DMS114 treated with DMSO at 0.1 percent for 48 hours (cell line): Measurements from ENCODE around the gene HADHB.
A peak's percentile ranks its signal among the peaks of the same experiment; 100 is the strongest.
"Not testable (repeated sequence)": the region's sequence is repeated elsewhere in the genome, so short reads cannot be mapped to it uniquely, and the experiment has no call there.

Experiments
- DNase-seq: peaks from one replicate; lab custom pipeline; 2025; ENCODE audit not compliant: unreplicated experiment; lab: John Stamatoyannopoulos, UW

The HADHB gene

GRCh38 chr2:26326514-26326913, 81.8 kb downstream of the HADHB start:
- DNase-seq = no peak

- no peak for DNase-seq
These were observed 82.8 kb downstream of the HADHB start for GRCh38 chr2:26327291-26328272.

GRCh38 chr2:26329083-26329482, 84.3 kb downstream of the HADHB start:
- DNase-seq = not testable (repeated sequence)

GRCh38 chr2:26330114-26330549, 85.4 kb downstream of the HADHB start:
- DNase-seq = peak; percentile 69

GRCh38 chr2:26330604-26331003, 85.9 kb downstream of the HADHB start:
- DNase-seq = no peak

GRCh38 chr2:26331321-26331720, 86.6 kb downstream of the HADHB start:
- DNase-seq = not testable (repeated sequence)

GRCh38 chr2:26333293-26333692, 88.6 kb downstream of the HADHB start:
- DNase-seq = no peak

- no peak for DNase-seq
These were observed 90.5 kb downstream of the HADHB start for GRCh38 chr2:26335231-26335630.

GRCh38 chr2:26336719-26337118, 92.0 kb downstream of the HADHB start:
- DNase-seq = no peak

- no peak for DNase-seq
These were observed 92.6 kb downstream of the HADHB start for GRCh38 chr2:26337298-26337697.
